GM21381 (cell line): ENCODE results near the gene ANKRD6.

Experiments
- ATAC-seq: cut with Tn5 transposase; IDR thresholded peaks from one replicate; pipeline ENCODE4 v1.9.1; 2021; ENCODE audit warnings: mild to moderate bottlenecking, moderate library complexity; ENCODE audit not compliant: unreplicated experiment

The ANKRD6 gene

GRCh38 chr6:89555806-89556205 is 122.9 kb downstream of the ANKRD6 start:
- ATAC-seq = no peak

- ATAC-seq = no peak
These were observed 126.5 kb downstream of the ANKRD6 start for GRCh38 chr6:89559487-89559886.

- ATAC-seq = no peak
These were observed 129.4 kb downstream of the ANKRD6 start for GRCh38 chr6:89562093-89562973.

GRCh38 chr6:89563866-89564265 is 130.9 kb downstream of the ANKRD6 start:
- ATAC-seq = no peak

GRCh38 chr6:89564752-89565427 is 131.9 kb downstream of the ANKRD6 start:
- no peak for ATAC-seq

GRCh38 chr6:89566008-89566800 is 133.3 kb downstream of the ANKRD6 start:
- no peak for ATAC-seq

- ATAC-seq = no peak
These were observed 134.1 kb downstream of the ANKRD6 start for GRCh38 chr6:89566930-89567629.

- no peak for ATAC-seq
These were observed 134.9 kb downstream of the ANKRD6 start for GRCh38 chr6:89567630-89568390.

- ATAC-seq = no peak
These were observed 142.1 kb downstream of the ANKRD6 start for GRCh38 chr6:89574910-89575561.

- no peak for ATAC-seq
These were observed 142.6 kb downstream of the ANKRD6 start for GRCh38 chr6:89575562-89575960.

GRCh38 chr6:89580997-89581666 is 148.2 kb downstream of the ANKRD6 start:
- no peak for ATAC-seq

GRCh38 chr6:89581689-89582088 is 148.7 kb downstream of the ANKRD6 start:
- ATAC-seq = no peak

- no peak for ATAC-seq
These were observed 149.8 kb downstream of the ANKRD6 start for GRCh38 chr6:89582669-89583325.

- ATAC-seq = no peak
These were observed 150.6 kb downstream of the ANKRD6 start for GRCh38 chr6:89583559-89583958.

GRCh38 chr6:89584539-89584938 is 151.6 kb downstream of the ANKRD6 start:
- ATAC-seq = no peak

- ATAC-seq = no peak
These were observed 152.2 kb downstream of the ANKRD6 start for GRCh38 chr6:89585154-89585553.

- ATAC-seq = no peak
These were observed 156.5 kb downstream of the ANKRD6 start for GRCh38 chr6:89589297-89590025.

GRCh38 chr6:89590133-89590532 is 157.2 kb downstream of the ANKRD6 start:
- no peak for ATAC-seq
